ENCODE measurements around the gene ZNF639. TPM values are rescaled to one million over a fixed set of nuclear protein-coding genes. Genes with fewer than 3 reads are reported as not detected.
A peak's percentile ranks its signal among the peaks of the same experiment; 100 is the strongest.

Gene ZNF639
- total and polyA plus RNA-seq, 9 of the 15 experiments (the other 6 are each of a cell fraction or from before 2014, with no cell fraction given): 17.6 to 88.1 (median 53.7) TPM

GRCh38 chr3:179309225-179310078 lies 13.4 kb upstream of the ZNF639 start:
- no peaks in the 10 kb centered on the region for H3K27me3 ChIP-seq (ENCODE audit: control insufficient read depth in 2 of 2, insufficient read depth in 2 of 2, low read length in 2 of 2)
- H3K9me1 ChIP-seq (ENCODE audit: control insufficient read depth, insufficient read depth, low read length): no peaks in the 10 kb centered on the region
- in situ Hi-C loops (cut with MboI) (loop anchor here (25.0 kb wide), 1 partner anchor 847 kb away; no protein-coding TSS in a partner anchor), intact Hi-C loops (cut with micrococcal nuclease) (no loop called here)
- 18% methylated on average over 1 of the region's 1 CpG for WGBS (ENCODE audit: insufficient coverage, low coverage, missing lambda C conversion rate)
- DNase-seq (ENCODE audit: extremely low read depth in 1 of 4, low spot score in 3 of 4) (no peak), ATAC-seq (no peak), FAIRE-seq (peak; percentile 60)
- peaks cover 0 to 3% of the 10 kb centered on the region in 2 experiments; a peak in 3 of 5 replicates for H3K4me1 ChIP-seq (replicated peaks in 1 of 2; ENCODE audit: control insufficient read depth in 2 of 2, insufficient read depth in 2 of 2, low read length in 2 of 2)
- peak overlapping the region; percentile 73 for H2AFZ ChIP-seq (ENCODE audit: low read depth, low read length)
- no peak overlapping the region for H3K4me3 ChIP-seq
- no peaks in the 10 kb centered on the region for H3K79me2 ChIP-seq (ENCODE audit: control insufficient read depth, insufficient read depth, low read length)
- no TSS peak for BruUV-seq (replicated peaks)
- H3K9me3 ChIP-seq (replicated peaks; ENCODE audit: control insufficient read depth, insufficient read depth, low read depth, low read length): no peaks in the 10 kb centered on the region
- POLR2A ChIA-PET: interaction anchor here (0.6 kb wide), 1 partner anchor 346 kb away, joined by 3 read pairs; no protein-coding TSS in a partner anchor
- no peaks in the 10 kb centered on the region for H4K20me1 ChIP-seq (replicated peaks; ENCODE audit: control insufficient read depth, insufficient read depth, low read length)
- no peak overlapping the region for H3K9ac ChIP-seq (ENCODE audit: insufficient read depth in 1 of 2, low read depth in 2 of 2, low read length in 2 of 2)
- CTCF ChIA-PET (ENCODE audit: low intra/inter-chr PET ratio): no interaction called here
- no peak for TF ChIP-seq MEF2A (IDR thresholded peaks at IDR 0.05; ENCODE audit: control insufficient read depth, low read depth, low read length)
- TF ChIP-seq NR3C1 (CRISPR knock-in tag; IDR thresholded peaks at IDR 0.05): no peak
- H3K36me3 ChIP-seq (ENCODE audit: control insufficient read depth, insufficient read depth, low read length): no peaks in the 10 kb centered on the region
- H3K4me2 ChIP-seq (ENCODE audit: insufficient read depth, low read length): no peak overlapping the region
- no peak overlapping the region for H3K27ac ChIP-seq (ENCODE audit: extremely low read depth, low read depth, low read length)

GRCh38 chr3:179318876-179319275 lies 4.0 kb upstream of the ZNF639 start:
- no peak overlapping the region for H3K9ac ChIP-seq (ENCODE audit: insufficient read depth in 1 of 2, low read depth in 2 of 2, low read length in 2 of 2)
- peaks cover 11% of the 10 kb centered on the region for H3K79me2 ChIP-seq (ENCODE audit: control insufficient read depth, insufficient read depth, low read length)
- no peaks in the 10 kb centered on the region for H4K20me1 ChIP-seq (replicated peaks; ENCODE audit: control insufficient read depth, insufficient read depth, low read length)
- peaks cover 15 to 17% of the 10 kb centered on the region in 2 experiments; a peak in 4 of 5 replicates for H3K4me1 ChIP-seq (replicated peaks in 1 of 2; ENCODE audit: control insufficient read depth in 2 of 2, insufficient read depth in 2 of 2, low read length in 2 of 2)
- no peaks in the 10 kb centered on the region for H3K27me3 ChIP-seq (ENCODE audit: control insufficient read depth in 2 of 2, insufficient read depth in 2 of 2, low read length in 2 of 2)
- ATAC-seq (no peak), FAIRE-seq (no peak), DNase-seq (ENCODE audit: extremely low read depth in 1 of 4, low spot score in 3 of 4) (no peak)
- in situ Hi-C loops (cut with MboI) (loop anchor here (5.0 to 25.0 kb wide), 2 partner anchors 307 to 857 kb away; no protein-coding TSS in a partner anchor), intact Hi-C loops (cut with micrococcal nuclease) (no loop called here)
- no peak for TF ChIP-seq STAG1 (CRISPR knock-in tag; IDR thresholded peaks at IDR 0.05; ENCODE audit: borderline replicate concordance)
- 35% methylated on average over 2 of the region's 2 CpGs for WGBS (ENCODE audit: insufficient coverage, low coverage, missing lambda C conversion rate)
- H3K36me3 ChIP-seq (ENCODE audit: control insufficient read depth, insufficient read depth, low read length): no peaks in the 10 kb centered on the region
- BruUV-seq (replicated peaks): no TSS peak
- ChIA-PET POLR2A (no interaction called here), CTCF (ENCODE audit: low intra/inter-chr PET ratio) (no interaction called here)
- H3K9me1 ChIP-seq (ENCODE audit: control insufficient read depth, insufficient read depth, low read length): no peaks in the 10 kb centered on the region
- H2AFZ ChIP-seq (ENCODE audit: low read depth, low read length): no peak overlapping the region
- H3K27ac ChIP-seq (ENCODE audit: extremely low read depth, low read depth, low read length): no peak overlapping the region
- no peak overlapping the region for H3K4me3 ChIP-seq
- no peaks in the 10 kb centered on the region for H3K9me3 ChIP-seq (replicated peaks; ENCODE audit: control insufficient read depth, insufficient read depth, low read depth, low read length)
- no peak overlapping the region for H3K4me2 ChIP-seq (ENCODE audit: insufficient read depth, low read length)

Data from K562 (cell line).